GM19025 (cell line): ENCODE measurements around the gene ZNF423.

Experiments used
- ATAC-seq: cut with Tn5 transposase; IDR thresholded peaks from one replicate; pipeline ENCODE4 v1.9.1; 2021; ENCODE audit warnings: mild to moderate bottlenecking, low read depth, moderate library complexity; ENCODE audit not compliant: unreplicated experiment

Gene ZNF423

GRCh38 chr16:49850558-49851467 is 5.1 kb downstream of the ZNF423 start:
- no peak for ATAC-seq

GRCh38 chr16:49849754-49850108 is 6.2 kb downstream of the ZNF423 start:
- no peak for ATAC-seq

- no peak for ATAC-seq
Measured at GRCh38 chr16:49849037-49849753, 6.7 kb downstream of the ZNF423 start.

- no peak for ATAC-seq
Measured at GRCh38 chr16:49848530-49848929, 7.4 kb downstream of the ZNF423 start.

- ATAC-seq: no peak
Measured at GRCh38 chr16:49846800-49847199, 9.1 kb downstream of the ZNF423 start.

- ATAC-seq: no peak
Measured at GRCh38 chr16:49844359-49844758, 11.6 kb downstream of the ZNF423 start.

- no peak for ATAC-seq
Measured at GRCh38 chr16:49843758-49844157, 12.2 kb downstream of the ZNF423 start.

GRCh38 chr16:49842972-49843371 is 12.9 kb downstream of the ZNF423 start:
- no peak for ATAC-seq

- ATAC-seq: no peak
Measured at GRCh38 chr16:49839017-49839825, 16.7 kb downstream of the ZNF423 start.

GRCh38 chr16:49838441-49839016 is 17.4 kb downstream of the ZNF423 start:
- ATAC-seq: no peak

GRCh38 chr16:49837688-49838410 is 18.1 kb downstream of the ZNF423 start:
- ATAC-seq: no peak

GRCh38 chr16:49836668-49837067 is 19.2 kb downstream of the ZNF423 start:
- ATAC-seq: no peak

- no peak for ATAC-seq
Measured at GRCh38 chr16:49836218-49836617, 19.7 kb downstream of the ZNF423 start.

GRCh38 chr16:49835161-49835777 is 20.6 kb downstream of the ZNF423 start:
- ATAC-seq: no peak

- no peak for ATAC-seq
Measured at GRCh38 chr16:49834531-49835151, 21.3 kb downstream of the ZNF423 start.

- ATAC-seq: no peak
Measured at GRCh38 chr16:49833796-49834530, 21.9 kb downstream of the ZNF423 start.

GRCh38 chr16:49833085-49833484 is 22.8 kb downstream of the ZNF423 start:
- ATAC-seq: no peak

GRCh38 chr16:49832177-49832576 is 23.7 kb downstream of the ZNF423 start:
- no peak for ATAC-seq
